NCI-H187 treated with DMSO at 0.1 percent for 48 hours (cell line): ENCODE measurements around the gene GBA2.

Source experiments
- DNase-seq: peaks from one replicate; lab custom pipeline; 2025; lab: John Stamatoyannopoulos, UW

Gene GBA2

DNA sequence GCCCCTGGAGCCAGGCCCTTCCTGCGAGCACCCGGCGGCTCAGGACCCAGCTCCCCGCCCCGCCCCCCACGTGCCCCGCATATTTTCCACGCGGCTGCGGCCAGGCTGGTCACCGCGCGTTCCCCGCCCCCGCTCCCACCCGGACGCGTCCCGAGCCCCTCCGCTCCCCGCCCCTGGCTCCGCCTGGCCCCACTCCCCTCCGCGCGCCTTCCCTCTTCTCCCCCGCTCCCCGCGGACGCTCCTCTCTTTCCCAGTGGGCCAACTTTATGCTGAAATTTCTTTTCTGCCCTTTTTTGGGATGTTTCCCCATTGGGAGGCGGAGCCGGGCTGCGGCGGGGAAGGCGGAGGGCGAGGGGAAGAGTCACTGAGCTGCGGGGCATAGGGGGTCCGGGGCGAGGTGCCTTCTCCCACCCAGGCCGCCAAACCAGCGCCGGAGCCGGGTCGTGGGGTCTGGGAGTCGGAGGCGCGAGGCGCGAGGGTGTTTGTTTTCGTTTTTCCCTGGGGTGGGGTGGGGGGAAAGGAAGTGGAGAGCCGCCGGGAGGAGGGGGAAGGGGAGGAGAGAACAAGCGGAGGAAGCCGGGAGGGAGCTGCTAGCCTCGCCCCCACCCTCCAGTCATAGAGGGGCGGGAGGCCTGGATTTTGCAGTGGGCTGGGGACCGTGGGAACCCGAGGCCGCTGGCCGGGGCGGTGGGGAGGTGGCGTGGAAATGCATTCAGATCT, 58.3 kb downstream of the GBA2 start:
- no peak for DNase-seq

DNA sequence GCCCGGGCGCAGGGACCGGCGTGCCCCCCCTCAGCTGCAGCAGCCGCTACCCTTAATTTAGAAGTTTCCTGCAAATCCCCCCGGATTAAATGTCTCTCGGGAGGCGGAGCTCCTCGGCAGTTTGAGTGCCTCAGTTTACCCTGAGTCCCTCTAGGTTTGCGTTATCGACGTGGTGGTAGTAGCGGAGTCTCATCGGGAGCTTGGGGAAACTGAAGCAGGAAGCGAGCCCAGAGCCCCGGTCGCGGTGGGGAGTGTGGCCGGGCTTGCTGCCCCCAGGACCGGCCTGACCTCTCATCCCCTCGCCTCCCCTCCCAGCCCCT, 58.8 kb downstream of the GBA2 start:
- no peak for DNase-seq

DNA sequence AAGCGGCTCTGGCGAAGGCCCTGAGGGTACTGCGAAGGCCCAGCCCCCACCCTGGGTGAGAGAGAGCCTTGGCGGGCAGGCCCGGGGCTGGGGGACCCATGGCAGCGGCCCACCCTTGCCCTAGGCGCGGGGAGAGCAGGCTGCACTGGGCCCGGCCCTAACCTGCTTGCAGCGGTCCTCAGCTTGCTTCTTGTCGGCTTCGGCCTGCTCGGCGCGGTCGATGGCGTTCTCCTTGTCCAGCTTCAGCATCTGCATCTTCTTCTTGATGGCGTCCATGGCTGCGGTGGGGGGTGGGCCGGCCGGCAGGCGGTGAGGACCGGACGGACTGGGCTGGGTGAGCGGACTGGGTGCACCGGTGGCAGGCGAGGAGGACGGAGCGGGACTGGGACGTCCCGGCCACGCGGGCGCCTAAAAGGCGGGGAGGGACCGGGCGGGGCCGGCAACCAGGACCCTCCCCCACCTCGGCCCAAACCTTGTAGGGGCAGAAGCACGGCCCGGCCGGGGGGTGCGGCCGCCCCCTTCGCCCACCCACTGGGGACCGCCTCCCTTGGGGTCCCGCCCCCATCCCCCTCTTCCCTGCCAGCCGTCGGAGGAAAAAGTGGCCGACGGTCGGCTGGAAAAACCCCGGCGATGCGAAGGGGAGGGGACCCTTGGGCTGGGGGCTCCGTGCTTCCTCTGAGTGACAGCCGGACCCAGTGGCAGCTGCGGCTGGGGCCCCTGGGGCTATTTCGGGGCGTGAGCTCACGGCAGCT, 59.3 kb downstream of the GBA2 start, which contains the start of gene TPM2:
TSS of gene TPM2 (minus strand) at position 384 of the 752 bp plus-strand sequence. CDS start at position 276, 108 bp downstream.
- DNase-seq, result no peak

DNA sequence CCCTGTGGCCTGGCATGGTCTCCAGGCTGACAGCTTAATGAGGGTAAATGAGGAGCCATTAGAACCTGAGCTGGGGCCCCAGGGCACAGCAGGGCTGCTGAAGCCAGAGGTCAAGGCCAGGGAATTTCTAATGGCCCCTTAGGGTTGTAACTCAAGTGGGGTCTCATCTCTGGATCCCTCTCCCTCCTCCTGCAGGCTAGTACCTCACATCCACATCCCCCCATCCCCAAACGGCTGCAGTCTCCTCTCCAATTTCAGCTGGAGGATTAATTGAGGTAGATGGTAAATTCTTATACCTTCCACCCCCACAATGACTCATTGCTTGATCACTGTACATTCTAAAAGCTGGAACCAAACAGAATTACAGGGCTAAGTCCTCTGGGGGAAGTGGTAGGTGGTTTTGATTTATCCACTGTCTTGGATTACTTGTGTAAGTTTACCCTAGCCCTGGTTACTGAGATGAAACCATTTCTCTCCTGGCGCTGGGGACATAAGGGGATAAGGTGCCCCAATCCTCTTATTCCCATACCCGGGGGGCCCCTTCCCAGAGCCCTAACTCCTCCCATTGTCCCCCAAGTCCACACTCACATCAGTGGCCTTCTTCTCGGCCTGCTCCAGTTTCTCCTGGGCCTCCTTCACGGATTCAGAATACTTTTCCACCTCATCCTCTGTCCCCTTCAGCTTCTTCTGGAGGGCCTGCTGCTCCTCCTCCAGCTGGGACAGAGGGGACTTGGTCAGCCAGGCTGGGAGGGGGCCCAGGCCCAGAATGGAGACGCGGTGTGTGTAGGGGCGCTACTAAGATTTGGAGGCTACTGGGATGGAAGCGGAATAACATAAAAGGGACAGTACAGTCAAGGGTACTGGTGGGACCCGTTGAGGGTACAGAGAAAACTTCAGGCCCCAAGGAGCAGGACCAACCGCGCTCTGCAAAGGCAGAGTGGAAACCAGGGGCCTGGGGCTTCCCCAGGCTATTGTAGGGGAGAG, 60.2 kb downstream of the GBA2 start:
- DNase-seq, result no peak

DNA sequence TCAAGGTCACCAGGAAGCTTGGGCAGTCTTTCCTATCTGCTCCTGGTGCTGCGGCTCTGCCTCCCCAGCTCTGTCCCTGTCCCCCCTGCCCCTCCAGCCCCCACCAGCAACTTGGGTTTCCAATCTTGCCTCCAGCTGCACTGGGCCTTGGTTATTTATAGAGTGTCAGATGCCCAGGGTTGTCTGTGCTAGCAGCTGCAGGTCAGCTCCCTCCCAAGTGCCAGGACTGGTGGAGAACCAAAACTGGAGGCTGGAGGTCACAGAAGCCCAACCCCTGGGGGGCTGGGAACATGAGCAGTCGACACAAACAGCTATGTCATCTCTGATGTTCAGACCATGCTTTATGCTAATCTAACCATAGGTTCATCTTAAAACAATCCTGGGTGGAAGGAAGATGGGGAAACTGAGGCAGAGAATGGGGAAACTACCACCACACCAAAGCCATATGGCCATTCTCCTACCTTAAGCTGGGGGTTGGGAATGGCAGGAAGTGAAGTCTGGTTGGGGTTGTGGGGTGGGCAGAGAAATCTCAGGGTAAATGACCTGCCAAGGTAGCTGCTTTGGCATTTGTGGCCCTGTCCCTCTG, 61.0 kb downstream of the GBA2 start:
- no peak for DNase-seq

DNA sequence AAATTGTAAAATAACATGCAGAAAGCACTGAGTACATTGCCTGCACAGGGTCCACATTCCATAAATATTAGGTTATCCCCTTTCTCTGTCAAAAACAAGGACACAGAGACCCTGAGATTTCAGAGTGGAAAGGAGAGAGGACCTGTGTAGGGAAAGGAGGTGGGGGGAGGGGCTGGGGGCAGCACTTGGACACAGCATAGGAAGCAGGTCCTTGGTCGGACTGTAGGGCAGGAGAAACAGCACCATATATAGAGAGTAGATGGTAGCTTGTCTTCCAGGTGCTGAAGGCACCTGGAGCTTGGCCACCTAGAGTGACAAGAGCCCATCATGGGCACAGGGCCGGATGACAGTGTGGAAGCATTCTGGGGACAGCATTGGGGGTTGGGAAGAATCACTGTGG, 61.7 kb downstream of the GBA2 start:
- DNase-seq, result no peak
